Jurkat, Clone E6-1 (cell line): ENCODE data around the gene RYR3.

Source experiments
- DNase-seq: peaks from one replicate; pipeline ENCODE4 v3.0.0-alpha.2; 2011; ENCODE audit warnings: low read depth, low spot score
- H3K4me3 ChIP-seq: 2 replicates; pipeline ENCODE4 v1.5.1; 2011; ENCODE audit warnings: mild to moderate bottlenecking, low read length, control low read depth, moderate library complexity

RYR3 gene

GRCh38 chr15:33860754-33861153 is 550.0 kb downstream of the RYR3 start:
- no peak overlapping the region for H3K4me3 ChIP-seq
- no peak for DNase-seq

DNA sequence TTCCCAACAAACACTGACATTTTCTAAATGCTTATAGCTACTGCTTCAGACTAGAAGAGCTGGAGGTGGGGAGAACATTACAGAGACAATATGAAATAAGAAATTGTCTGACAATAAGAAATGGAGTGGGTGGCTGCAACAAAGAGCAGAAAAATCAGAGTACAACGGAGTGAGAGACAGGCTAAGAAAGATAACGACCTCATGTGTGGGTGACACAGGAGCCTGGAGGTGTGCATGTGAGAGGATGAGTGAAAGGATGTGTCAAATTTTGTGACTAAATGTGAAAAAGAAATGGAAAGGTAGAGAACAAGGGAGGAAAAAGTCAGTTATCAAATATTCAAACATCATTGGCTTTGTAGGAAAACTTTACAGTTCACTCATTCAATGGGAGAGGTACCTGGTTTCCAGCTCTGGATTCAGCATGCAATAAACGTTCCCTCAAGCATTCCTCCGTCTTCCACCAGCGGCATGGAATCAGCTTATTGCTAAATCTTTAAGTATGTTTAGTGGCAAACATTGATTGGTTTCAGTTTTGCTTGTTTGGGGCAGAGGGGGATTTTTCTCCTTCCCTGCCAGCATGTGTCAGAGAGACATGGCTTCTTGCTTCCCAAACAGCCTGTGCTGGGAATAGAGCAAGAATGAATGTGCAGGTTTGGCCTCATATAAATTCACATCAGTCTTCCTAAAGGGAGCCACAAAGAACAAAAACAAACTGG is 553.8 kb downstream of the RYR3 start:
- H3K4me3 ChIP-seq: no peak overlapping the region
- DNase-seq: no peak

DNA sequence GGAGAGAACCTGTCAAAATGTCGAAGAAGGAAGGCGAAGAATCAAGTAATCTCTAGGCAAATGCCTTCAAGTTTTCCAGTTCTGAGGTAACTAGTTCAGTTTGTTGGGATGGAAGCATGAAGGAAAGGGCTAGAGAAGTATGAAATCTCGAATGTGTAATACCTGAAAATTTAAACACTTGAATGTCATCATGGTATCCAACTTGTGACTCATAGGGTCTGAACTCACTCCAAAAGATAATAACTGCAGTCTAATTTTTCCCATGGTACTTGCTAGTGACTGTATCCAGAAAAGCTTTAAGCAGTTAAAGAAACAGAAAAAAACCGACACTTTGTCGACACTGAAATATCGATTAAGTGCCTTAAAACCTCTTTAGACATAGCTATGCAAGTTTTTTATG is 554.6 kb downstream of the RYR3 start:
- DNase-seq: no peak
- H3K4me3 ChIP-seq: no peak overlapping the region

GRCh38 chr15:33866101-33866737 is 555.5 kb downstream of the RYR3 start:
- no peak overlapping the region for H3K4me3 ChIP-seq
- DNase-seq: no peak

DNA sequence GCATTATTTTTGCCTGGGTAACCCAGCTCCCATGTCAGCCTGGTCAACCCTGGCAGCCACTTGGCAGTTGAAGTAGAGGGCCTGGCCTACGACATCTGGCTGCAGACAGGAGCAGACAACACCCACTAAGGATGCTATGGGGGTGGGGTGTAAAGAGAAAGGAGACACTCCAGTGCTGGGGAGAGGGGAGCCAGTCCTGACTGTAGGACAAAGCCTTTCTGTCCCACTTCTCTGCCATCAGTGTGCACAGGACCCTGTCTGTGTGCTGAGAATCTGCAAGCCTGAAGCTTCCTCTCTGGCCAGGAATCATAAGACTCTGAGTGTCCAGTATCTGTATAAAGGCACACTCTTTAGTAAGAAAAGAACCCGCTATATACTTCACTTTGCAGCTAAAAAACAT is 561.2 kb downstream of the RYR3 start:
- no peak for DNase-seq

GRCh38 chr15:33872416-33873106 is 561.8 kb downstream of the RYR3 start:
- DNase-seq: no peak
- no peak overlapping the region for H3K4me3 ChIP-seq

More for the DNA sequence above, 561.2 kb downstream of the RYR3 start:
- H3K4me3 ChIP-seq: no peak overlapping the region

GRCh38 chr15:33874156-33874555 is 563.4 kb downstream of the RYR3 start:
- H3K4me3 ChIP-seq: no peak overlapping the region
- DNase-seq: no peak

GRCh38 chr15:33882921-33883320 is 572.2 kb downstream of the RYR3 start:
- DNase-seq: no peak
- no peak overlapping the region for H3K4me3 ChIP-seq

DNA sequence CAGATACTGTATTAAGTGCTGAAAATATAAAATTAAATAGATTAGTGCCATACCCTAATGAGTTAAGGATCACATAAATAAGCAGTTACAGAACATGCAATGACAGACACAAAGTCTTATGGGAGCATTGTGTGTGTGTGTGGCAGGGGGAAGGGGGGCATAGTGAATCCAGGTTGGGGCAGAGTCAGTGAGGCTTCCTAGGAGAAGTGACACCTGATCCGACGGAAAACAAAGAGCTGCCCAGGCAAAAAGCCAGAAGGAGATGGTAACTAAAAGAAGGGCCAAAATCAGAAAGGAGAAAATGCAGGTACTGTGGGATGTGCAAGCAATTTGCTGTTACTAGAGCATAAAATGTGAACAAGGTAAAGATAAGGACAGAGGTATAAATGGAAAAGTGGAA is 577.4 kb downstream of the RYR3 start:
- no peak overlapping the region for H3K4me3 ChIP-seq
- DNase-seq: no peak

GRCh38 chr15:33894193-33894592 is 583.4 kb downstream of the RYR3 start:
- H3K4me3 ChIP-seq: no peak overlapping the region
- DNase-seq: no peak

GRCh38 chr15:33902043-33902442 is 591.3 kb downstream of the RYR3 start:
- no peak overlapping the region for H3K4me3 ChIP-seq

GRCh38 chr15:33903661-33904060 is 592.9 kb downstream of the RYR3 start:
- H3K4me3 ChIP-seq: no peak overlapping the region
- DNase-seq: no peak

More at GRCh38 chr15:33902043-33902442, 591.3 kb downstream of the RYR3 start:
- no peak for DNase-seq

- H3K4me3 ChIP-seq: no peak overlapping the region
Observed at GRCh38 chr15:33907326-33907725, 596.6 kb downstream of the RYR3 start.

DNA sequence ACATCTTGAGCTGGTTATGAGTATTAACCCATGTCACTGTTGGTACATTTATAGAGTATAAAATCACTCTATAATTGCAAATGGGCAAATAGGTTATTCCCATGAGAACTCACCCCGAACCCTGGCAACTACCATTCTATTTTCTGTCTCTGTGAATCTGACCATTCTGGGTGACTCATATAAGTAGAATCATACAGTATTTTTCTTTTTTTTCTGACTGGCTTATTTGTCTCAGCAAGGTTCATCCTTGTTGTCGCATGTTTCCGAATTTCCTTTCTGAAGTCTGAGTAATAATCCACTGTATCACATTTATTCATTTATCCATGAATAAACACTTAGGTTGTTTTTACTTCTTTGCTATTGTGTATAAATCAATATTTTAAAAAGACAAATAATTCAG is 597.6 kb downstream of the RYR3 start:
- no peak for DNase-seq
- no peak overlapping the region for H3K4me3 ChIP-seq

More at GRCh38 chr15:33907326-33907725, 596.6 kb downstream of the RYR3 start:
- DNase-seq: no peak

DNA sequence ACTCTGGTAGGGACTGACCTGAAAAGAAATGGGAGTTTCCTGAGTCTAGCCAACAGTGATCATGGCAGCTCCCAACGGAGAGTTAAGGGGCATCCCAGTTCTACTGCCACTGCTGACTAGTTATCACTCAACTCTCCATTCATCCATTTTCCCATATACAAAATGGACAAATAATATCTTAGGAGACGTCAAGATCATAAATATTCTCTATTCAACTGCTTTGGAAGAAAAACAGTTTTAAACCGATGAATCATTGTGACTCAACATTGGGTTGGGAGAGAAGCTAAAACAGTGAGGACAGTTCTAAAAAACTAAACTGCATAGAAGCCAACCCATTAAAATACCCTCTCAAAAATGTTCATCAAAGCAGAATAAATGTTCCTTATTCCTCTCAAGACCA is 600.0 kb downstream of the RYR3 start:
- DNase-seq: no peak
- H3K4me3 ChIP-seq: no peak overlapping the region

GRCh38 chr15:33912326-33912725 is 601.6 kb downstream of the RYR3 start:
- DNase-seq: no peak
- no peak overlapping the region for H3K4me3 ChIP-seq

GRCh38 chr15:33913459-33913858 is 602.7 kb downstream of the RYR3 start:
- no peak for DNase-seq
- H3K4me3 ChIP-seq: no peak overlapping the region
